ENCODE results near the gene JMJD8. TPM values are rescaled to one million over a fixed set of nuclear protein-coding genes. Genes with fewer than 3 reads are reported as not detected.
"Not testable (repeated sequence)": the region's sequence is repeated elsewhere in the genome, so short reads cannot be mapped to it uniquely, and the experiment has no call there.

JMJD8 gene
- total RNA-seq, 1 donor from 2014 or later, result 47.0 TPM

DNA sequence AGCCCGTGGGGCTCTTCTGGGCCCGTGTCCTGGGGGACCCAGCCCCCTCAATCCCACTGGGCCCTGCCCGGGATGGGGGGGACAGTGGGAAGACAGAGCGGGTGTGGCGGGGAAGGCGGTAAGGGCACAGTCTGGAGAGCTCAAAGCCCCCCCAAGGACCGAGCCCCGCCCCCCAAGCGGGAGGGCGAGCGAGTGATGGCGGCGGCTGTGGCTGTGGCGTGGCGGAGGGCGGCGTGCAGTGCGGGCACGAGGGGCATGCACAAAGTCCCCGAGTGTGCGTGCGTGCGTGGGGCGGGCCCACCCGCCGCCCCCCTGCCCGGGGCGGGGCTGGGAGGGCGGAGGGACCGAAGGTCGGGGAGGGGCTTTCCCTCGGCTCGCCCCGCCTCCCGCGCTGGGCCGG, 9.6 kb upstream of the JMJD8 start:
- POLR2A ChIA-PET, result interaction anchor here (1.2 kb wide), 1 partner anchor 10 kb away, joined by 3 read pairs; the partner anchor contains the start of gene JMJD8
- intact Hi-C loops (cut with micrococcal nuclease), result no loop called here
- peaks cover 36% of the 10 kb centered on the region for H3K4me1 Mint-ChIP-seq
- TF ChIP-seq, protein P1, sequence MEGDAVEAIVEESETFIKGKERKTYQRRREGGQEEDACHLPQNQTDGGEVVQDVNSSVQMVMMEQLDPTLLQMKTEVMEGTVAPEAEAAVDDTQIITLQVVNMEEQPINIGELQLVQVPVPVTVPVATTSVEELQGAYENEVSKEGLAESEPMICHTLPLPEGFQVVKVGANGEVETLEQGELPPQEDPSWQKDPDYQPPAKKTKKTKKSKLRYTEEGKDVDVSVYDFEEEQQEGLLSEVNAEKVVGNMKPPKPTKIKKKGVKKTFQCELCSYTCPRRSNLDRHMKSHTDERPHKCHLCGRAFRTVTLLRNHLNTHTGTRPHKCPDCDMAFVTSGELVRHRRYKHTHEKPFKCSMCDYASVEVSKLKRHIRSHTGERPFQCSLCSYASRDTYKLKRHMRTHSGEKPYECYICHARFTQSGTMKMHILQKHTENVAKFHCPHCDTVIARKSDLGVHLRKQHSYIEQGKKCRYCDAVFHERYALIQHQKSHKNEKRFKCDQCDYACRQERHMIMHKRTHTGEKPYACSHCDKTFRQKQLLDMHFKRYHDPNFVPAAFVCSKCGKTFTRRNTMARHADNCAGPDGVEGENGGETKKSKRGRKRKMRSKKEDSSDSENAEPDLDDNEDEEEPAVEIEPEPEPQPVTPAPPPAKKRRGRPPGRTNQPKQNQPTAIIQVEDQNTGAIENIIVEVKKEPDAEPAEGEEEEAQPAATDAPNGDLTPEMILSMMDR (IDR thresholded peaks at IDR 0.05), result no peak
- no peaks in the 10 kb centered on the region for H3K9me3 Mint-ChIP-seq
- DNase-seq, result no peak
- H3K36me3 Mint-ChIP-seq (ENCODE audit: low read depth), result peaks cover 5% of the 10 kb centered on the region
- H3K4me3 Mint-ChIP-seq, result no peak overlapping the region
- no peak for ATAC-seq (ENCODE audit: low read depth)
- H3K27ac Mint-ChIP-seq, result no peak overlapping the region
- H3K27me3 Mint-ChIP-seq, result peaks cover 17% of the 10 kb centered on the region
- CTCF ChIA-PET, result interaction anchor here (2.1 kb wide), 1 partner anchor 18 kb away, joined by 8 read pairs; no protein-coding TSS in a partner anchor

DNA sequence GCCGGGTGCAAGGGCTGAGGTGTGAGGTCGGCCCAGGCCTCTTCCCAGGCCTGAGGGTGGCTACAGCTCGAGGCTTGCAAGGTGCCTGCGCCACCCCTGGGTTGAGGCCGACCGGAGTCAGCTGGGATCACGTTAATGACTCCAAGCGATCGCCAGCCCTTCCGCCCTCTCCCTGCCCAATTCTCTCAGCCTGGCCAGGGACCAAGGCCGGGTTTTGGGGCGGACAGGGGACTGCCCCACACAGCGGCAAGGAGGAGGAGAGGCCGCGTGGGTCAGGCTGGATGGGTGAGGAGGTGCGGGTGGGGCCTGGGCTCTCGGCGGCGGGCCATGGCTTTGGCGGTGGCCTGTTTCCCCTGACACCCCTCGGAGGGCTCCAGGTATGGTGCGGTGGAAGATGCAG, 9.2 kb upstream of the JMJD8 start:
- Mint-ChIP-seq H3K27me3 (peaks cover 17% of the 10 kb centered on the region), H3K36me3 (ENCODE audit: low read depth) (peaks cover 5% of the 10 kb centered on the region), H3K4me1 (peaks cover 36% of the 10 kb centered on the region), H3K4me3 (peak overlapping the region; percentile 28), H3K9me3 (no peaks in the 10 kb centered on the region), H3K27ac (no peak overlapping the region)
- ChIA-PET CTCF (no interaction called here), POLR2A (interaction anchor here (1.2 kb wide), 1 partner anchor 9 kb away, joined by 3 read pairs; the partner anchor contains the start of gene JMJD8)
- DNase-seq (no peak), ATAC-seq (ENCODE audit: low read depth) (no peak)
- intact Hi-C loops (cut with micrococcal nuclease), result no loop called here
- TF ChIP-seq, protein P1 (IDR thresholded peaks at IDR 0.05), result no peak

DNA sequence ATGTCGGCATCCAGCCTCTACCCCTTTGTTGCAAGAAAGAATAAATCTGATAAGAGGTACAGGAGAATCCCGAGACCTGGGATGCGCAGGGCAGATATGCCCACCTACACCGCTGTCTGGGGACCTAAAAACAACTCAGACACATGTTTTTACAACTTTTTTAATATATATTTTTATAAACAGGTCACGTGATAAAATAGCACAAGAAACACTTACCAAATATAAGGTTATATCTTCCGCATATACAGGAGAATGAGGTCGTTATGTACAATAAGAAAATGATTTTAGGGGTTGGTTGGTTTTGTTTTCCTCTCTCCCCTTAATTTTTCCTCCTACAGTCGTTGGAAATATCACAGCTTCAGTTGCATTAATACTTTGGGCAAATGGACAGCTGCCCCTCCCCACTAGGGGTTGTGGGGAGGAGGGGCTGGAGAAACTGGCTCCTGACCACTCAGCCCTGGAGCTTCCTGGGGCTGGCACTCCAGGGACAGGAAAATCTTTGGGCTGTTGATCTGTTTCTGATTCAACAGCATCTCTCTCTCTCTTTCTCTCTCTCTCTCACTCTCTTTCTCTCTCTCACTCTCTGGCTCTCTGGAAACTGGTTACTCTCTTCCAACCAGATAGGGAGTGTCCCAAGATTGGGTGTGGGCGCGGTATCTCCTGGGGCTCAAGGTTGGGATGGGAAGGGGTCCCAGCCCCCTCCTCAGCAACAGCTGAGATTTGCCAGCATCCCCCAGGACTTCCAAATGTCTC, 8.4 kb upstream of the JMJD8 start:
- DNase-seq, result no peak
- intact Hi-C loops (cut with micrococcal nuclease), result no loop called here
- Mint-ChIP-seq H3K36me3 (ENCODE audit: low read depth) (peaks cover 6% of the 10 kb centered on the region), H3K4me1 (peaks cover 37% of the 10 kb centered on the region), H3K9me3 (no peaks in the 10 kb centered on the region), H3K27me3 (peaks cover 17% of the 10 kb centered on the region), H3K27ac (no peak overlapping the region), H3K4me3 (no peak overlapping the region)
- ChIA-PET CTCF (no interaction called here), POLR2A (interaction anchor here (1.2 kb wide), 1 partner anchor 8 kb away, joined by 3 read pairs; the partner anchor contains the start of gene JMJD8)
- TF ChIP-seq, protein P1 (IDR thresholded peaks at IDR 0.05), result no peak
- ATAC-seq (ENCODE audit: low read depth), result no peak

DNA sequence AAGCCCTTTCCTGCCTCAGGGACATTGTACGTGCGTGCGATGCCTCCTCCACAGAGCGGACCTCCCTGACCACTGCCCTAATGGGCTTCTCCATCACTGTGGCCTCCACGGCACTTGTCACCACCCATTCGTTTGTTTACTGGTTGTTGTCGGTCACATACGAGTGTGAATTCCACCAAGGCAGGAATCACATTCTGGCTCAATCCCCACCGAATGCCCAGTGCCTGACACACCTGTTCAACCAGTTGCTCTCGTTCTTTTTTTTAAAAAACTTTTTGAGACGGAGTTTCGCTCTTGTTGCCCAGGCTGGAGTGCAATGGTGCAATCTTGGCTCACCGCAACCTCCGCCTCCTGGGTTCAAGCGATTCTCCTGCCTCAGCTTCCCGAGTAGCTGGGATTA, 7.1 kb upstream of the JMJD8 start:
- intact Hi-C loops (cut with micrococcal nuclease); CTCF ChIA-PET; H3K9me3 Mint-ChIP-seq; H3K27ac Mint-ChIP-seq; ATAC-seq (ENCODE audit: low read depth); DNase-seq: not testable (repeated sequence)
- H3K36me3 Mint-ChIP-seq (ENCODE audit: low read depth), result peaks cover 13% of the 10 kb centered on the region
- H3K27me3 Mint-ChIP-seq, result peaks cover 15% of the 10 kb centered on the region
- H3K4me1 Mint-ChIP-seq, result peaks cover 37% of the 10 kb centered on the region
- POLR2A ChIA-PET, result interaction anchor here (1.1 kb wide), 1 partner anchor 164 kb away, joined by 3 read pairs; the partner anchor contains the start of gene CAPN15
- peak overlapping the region; percentile 90 for H3K4me3 Mint-ChIP-seq

DNA sequence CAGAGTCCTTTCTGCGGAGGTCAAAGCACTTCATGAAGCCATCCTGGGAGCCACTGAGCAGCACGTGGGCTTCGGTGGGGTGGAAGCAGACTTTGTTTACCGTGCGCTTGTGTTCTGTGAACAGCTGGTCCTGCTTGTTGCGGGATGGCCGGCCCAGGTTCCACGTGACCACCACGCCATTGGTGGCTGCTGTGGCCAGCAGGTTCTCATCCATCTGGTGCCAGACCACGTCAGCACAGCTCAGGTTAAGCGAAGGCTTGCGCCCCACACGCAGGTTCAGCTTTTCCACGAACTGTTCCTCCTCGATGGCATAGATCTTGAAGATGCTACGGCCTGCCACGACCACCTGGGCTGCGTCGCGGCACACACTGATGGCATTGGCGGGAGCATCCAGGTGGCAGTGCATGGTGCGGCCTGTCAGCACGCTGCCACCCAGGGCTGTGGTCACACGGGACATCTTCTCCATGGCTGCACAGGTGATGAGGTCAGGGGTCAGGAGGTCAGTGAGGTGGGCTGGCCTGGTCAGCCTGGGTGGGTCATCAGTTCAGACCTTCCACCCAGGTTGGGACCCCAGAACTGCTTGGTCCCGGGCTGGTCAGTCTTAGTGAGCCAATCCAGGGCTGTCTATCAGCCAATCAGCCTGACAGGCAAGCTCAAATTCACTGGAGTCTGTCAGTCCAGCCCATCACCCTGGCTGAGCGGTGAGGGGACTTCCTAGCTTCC, 5.2 kb upstream of the JMJD8 start:
- Mint-ChIP-seq H3K27ac (peak overlapping the region; percentile 82), H3K4me3 (peak overlapping the region; percentile 90), H3K27me3 (peaks cover 9% of the 10 kb centered on the region), H3K9me3 (no peaks in the 10 kb centered on the region), H3K4me1 (peaks cover 33% of the 10 kb centered on the region), H3K36me3 (ENCODE audit: low read depth) (peaks cover 15% of the 10 kb centered on the region)
- TF ChIP-seq, protein P1 (IDR thresholded peaks at IDR 0.05), result no peak
- CTCF ChIA-PET, result no interaction called here
- ATAC-seq (ENCODE audit: low read depth), result no peak
- POLR2A ChIA-PET, result interaction anchor here (0.6 to 2.3 kb wide), 10 partner anchors 9 to 1093 kb away, joined by 4 to 34 read pairs (median 10); partner anchors contain the start of genes ANTKMT, CCDC78, HAGHL and NUBP2
- DNase-seq, result no peak
- intact Hi-C loops (cut with micrococcal nuclease), result no loop called here

Data from activated B cell treated with CpG ODN at 0.5 μM for 24 hours (primary cell).